Uterus (tissue), 4 donors: ENCODE data around the gene ALAS1. TPM values are rescaled to one million over a fixed set of nuclear protein-coding genes. Genes with fewer than 3 reads are reported as not detected.
A peak's percentile ranks its signal among the peaks of the same experiment; 100 is the strongest.

ENCODE experiments used
- DNase-seq, 2 donors: peaks; one replicate each; pipeline ENCODE4 v3.0.0-alpha.2; 2019 to 2020
- H3K27ac ChIP-seq, 2 donors: fragments of 200-600 bp; sonication (generic); 1 replicate in 1 of 2; 2 replicates in 1 of 2; pipeline ENCODE4 v1.5.1; 2016 to 2018
- H3K27me3 ChIP-seq, 2 donors: fragments of 200-600 bp; sonication (generic); one replicate each; pipeline ENCODE4 v1.5.1; 2018 to 2019; ENCODE audit warnings: control low read depth in 1 of 2
- H3K36me3 ChIP-seq, 2 donors: fragments of 200-600 bp; sonication (generic); one replicate each; pipeline ENCODE4 v1.5.1; 2019; ENCODE audit warnings: control low read depth in 1 of 2
- H3K4me1 ChIP-seq, 2 donors: fragments of 200-600 bp; sonication (generic); one replicate each; pipeline ENCODE4 v1.5.1; 2018 to 2019; ENCODE audit warnings: control low read depth in 1 of 2
- H3K4me3 ChIP-seq, 2 donors: fragments of 200-600 bp; sonication (generic); 1 replicate in 1 of 2; 2 replicates in 1 of 2; pipeline ENCODE4 v1.5.1; 2018 to 2019; ENCODE audit warnings: mild to moderate bottlenecking in 1 of 2
- H3K9me3 ChIP-seq, 2 donors: fragments of 200-600 bp; sonication (generic); one replicate each; pipeline ENCODE4 v1.5.1; 2019; ENCODE audit warnings: control low read depth in 1 of 2
- CTCF ChIP-seq, 4 experiments: fragments of 200-600 bp in 2 of 4; fragments of 450-650 bp in 2 of 4; sonication (generic) in 2 of 4; IDR thresholded peaks; one replicate each; pipeline ENCODE4 v1.5.1; 2016 to 2019; ENCODE audit warnings: antibody characterized with exemption in 4 of 4, mild to moderate bottlenecking in 2 of 4, moderate library complexity in 1 of 4
- POLR2A ChIP-seq, 2 donors: fragments of 450-650 bp; IDR thresholded peaks; one replicate each; pipeline ENCODE4 v1.6.1; 2016; ENCODE audit warnings: antibody characterized with exemption in 2 of 2, mild to moderate bottlenecking in 1 of 2, moderate library complexity in 1 of 2
- intact Hi-C: fragments of 100-400 bp; cut with DNase I; formaldehyde crosslinking; loops from one replicate; pipeline ENCODE4 v1.15.1; 2023; ENCODE audit warnings: low total_unique reads
- total RNA-seq, 4 donors: library from RNA; depleted of rRNA in 3 of 4; stranded (reverse); fragments of >200 nt in 3 of 4; gene quantifications; one replicate each; pipeline versions ENCODE4 v1.1.0 to v1.2.4, GENCODE V29; 2014 to 2023
- donor health status: DM: yes; HTN: yes; CAD: no.

Gene ALAS1
- total RNA-seq, 4 donors from 2014 or later: 4.9 to 56.2 (median 36.2) TPM

- H3K4me1 ChIP-seq: no peaks in the 10 kb centered on the region
- no peaks in the 10 kb centered on the region for H3K36me3 ChIP-seq
- no peak for DNase-seq
- no peak overlapping the region for H3K27ac ChIP-seq
- no peaks in the 10 kb centered on the region for H3K9me3 ChIP-seq
- no peak for TF ChIP-seq CTCF (IDR thresholded peaks at IDR 0.05)
- no peak for TF ChIP-seq POLR2A (IDR thresholded peaks at IDR 0.05)
- H3K4me3 ChIP-seq: no peak overlapping the region
- H3K27me3 ChIP-seq: no peaks in the 10 kb centered on the region
- intact Hi-C loops: loop anchor here (5.0 kb wide), 1 partner anchor 103 kb away; no protein-coding TSS in a partner anchor
Observed at GRCh38 chr3:52229656-52230055, 31.7 kb downstream of the ALAS1 start.

DNA sequence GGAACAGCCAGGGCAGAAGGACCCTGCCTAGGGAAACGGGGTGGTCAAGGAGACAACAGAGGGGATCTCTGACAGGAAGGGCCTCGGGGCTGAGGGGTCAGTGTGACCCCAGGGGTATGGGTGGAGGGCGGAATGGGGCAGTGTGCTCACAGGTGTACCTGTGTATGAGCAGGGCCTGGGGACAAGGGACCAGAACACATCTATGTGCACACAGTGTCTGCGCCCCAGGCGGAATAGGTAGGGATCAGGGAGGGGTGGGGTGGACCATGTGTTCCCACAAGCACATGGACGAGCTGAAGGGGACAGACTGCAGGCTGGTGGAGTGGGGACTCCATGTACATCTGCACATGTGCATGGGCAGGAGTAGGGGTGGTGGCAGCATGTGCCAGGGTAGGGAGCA is 32.5 kb downstream of the ALAS1 start:
- no peaks in the 10 kb centered on the region for H3K36me3 ChIP-seq
- H3K27me3 ChIP-seq: no peaks in the 10 kb centered on the region
- H3K9me3 ChIP-seq: no peaks in the 10 kb centered on the region
- H3K27ac ChIP-seq: no peak overlapping the region
- H3K4me1 ChIP-seq: no peaks in the 10 kb centered on the region
- no peak overlapping the region for H3K4me3 ChIP-seq
- DNase-seq: no peak
- no peak for TF ChIP-seq POLR2A (IDR thresholded peaks at IDR 0.05)
- TF ChIP-seq CTCF (IDR thresholded peaks at IDR 0.05): no peak
- intact Hi-C loops: loop anchor here (5.0 kb wide), 1 partner anchor 102 kb away; no protein-coding TSS in a partner anchor

- peak in 1 of 2 donors; percentile 14 for DNase-seq
- H3K9me3 ChIP-seq: no peaks in the 10 kb centered on the region
- H3K27me3 ChIP-seq: no peaks in the 10 kb centered on the region
- no peak for TF ChIP-seq POLR2A (IDR thresholded peaks at IDR 0.05)
- no peak for TF ChIP-seq CTCF (IDR thresholded peaks at IDR 0.05)
- H3K36me3 ChIP-seq: no peaks in the 10 kb centered on the region
- peaks cover 0 to 5% of the 10 kb centered on the region in 2 donors for H3K4me1 ChIP-seq
- H3K27ac ChIP-seq: no peak overlapping the region
- no peak overlapping the region for H3K4me3 ChIP-seq
- intact Hi-C loops: loop anchor here (5.0 kb wide), 1 partner anchor 101 kb away; no protein-coding TSS in a partner anchor
Observed at GRCh38 chr3:52230889-52231499, 33.0 kb downstream of the ALAS1 start.

DNA sequence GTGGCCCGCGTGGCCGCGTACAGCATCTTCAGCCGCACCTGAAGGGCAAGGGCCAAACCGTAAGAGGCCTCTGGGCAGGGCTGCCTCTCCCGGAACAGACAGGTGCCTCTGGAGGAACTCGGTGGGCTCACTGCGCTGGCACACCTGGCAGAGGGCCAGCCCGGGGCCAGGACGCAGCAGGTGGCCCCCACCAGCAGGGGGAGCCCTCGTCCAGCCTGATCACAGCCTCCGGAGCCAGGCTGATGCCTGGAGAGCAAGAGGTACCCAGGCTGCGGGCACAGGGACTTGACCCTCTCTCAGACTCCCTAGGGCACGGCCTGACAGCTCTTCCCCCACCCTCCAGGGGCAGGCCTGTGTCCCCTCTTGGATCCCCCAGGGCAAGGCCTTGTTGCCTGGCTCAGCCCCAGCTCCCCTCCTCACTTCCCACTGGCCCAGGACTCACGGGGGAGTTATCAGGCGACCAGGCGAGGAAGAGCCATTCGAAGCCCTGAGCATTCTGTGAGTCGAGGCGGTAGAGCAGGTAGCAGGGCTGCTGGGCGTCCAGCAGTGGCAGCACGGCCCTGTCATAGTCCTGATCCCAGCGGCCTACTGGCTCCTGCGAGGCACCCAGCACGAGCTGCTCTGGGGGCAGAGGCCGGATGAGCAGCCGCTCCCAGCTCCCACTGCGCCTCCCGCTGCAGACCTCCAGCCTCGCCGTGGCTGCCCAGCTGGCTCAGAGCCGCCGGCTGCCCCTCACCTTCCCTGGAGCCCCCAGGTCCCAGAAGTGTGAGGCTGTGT is 33.7 kb downstream of the ALAS1 start:
- Histone ChIP-seq H3K27me3 (no peaks in the 10 kb centered on the region), H3K4me1 (peaks cover 3 to 5% of the 10 kb centered on the region in 2 donors), H3K27ac (no peak overlapping the region), H3K36me3 (no peaks in the 10 kb centered on the region), H3K9me3 (no peaks in the 10 kb centered on the region), H3K4me3 (no peak overlapping the region)
- peak; percentile 54 to 56 for DNase-seq
- intact Hi-C loops: loop anchor here (5.0 kb wide), 1 partner anchor 101 kb away; no protein-coding TSS in a partner anchor
- peak in 1 of 2 donors; percentile 24 for TF ChIP-seq POLR2A (IDR thresholded peaks at IDR 0.05)
- peak; percentile 55 to 75 (median 69) for TF ChIP-seq CTCF (IDR thresholded peaks at IDR 0.05)
